Umbilical cord (tissue), 2 donors: ENCODE measurements around the gene ZNF429. TPM values are rescaled to one million over a fixed set of nuclear protein-coding genes. Genes with fewer than 3 reads are reported as not detected.
"Not testable (repeated sequence)": the region's sequence is repeated elsewhere in the genome, so short reads cannot be mapped to it uniquely, and the experiment has no call there.

ENCODE experiments used
- DNase-seq: peaks from one replicate; pipeline ENCODE4 v3.0.0-alpha.2; 2015; ENCODE audit warnings: low spot score
- total RNA-seq: library from RNA; depleted of rRNA; stranded (reverse); fragments of >200 nt; gene quantifications from one replicate; pipeline ENCODE4 v1.2.3, GENCODE V29; 2014; ENCODE audit warnings: low replicate concordance; ENCODE audit not compliant: insufficient read depth

ZNF429 gene
- total RNA-seq: 22.6 TPM

- DNase-seq: peak; percentile 99
Measured at GRCh38 chr19:21505459-21506451, at the start of gene ZNF429. Gene ZNF429 (plus strand): TSS chr19:21505602. CDS start chr19:21505772, 170 bp downstream.

DNA sequence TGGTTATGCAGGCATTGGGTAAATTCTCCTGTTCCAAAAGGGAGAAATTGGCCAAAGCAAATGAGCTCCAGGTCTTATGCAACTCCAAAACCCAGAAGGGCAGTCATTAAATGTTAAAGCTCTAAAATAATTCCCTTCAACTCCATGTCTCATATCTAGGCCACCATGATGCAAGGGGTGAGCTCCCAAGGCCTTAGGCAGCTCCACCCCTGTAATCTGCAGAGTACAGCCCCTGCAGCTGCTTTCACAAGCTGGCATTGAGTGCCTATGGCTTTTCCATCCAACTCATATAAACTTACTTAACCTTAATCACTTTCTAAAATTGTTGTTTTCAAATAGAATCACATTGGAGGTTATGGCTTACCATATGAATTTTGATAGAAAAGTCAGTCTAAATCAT lies 44.7 kb upstream of the ZNF429 start:
- DNase-seq: peak; percentile 45

GRCh38 chr19:21462540-21462939 lies 42.9 kb upstream of the ZNF429 start:
- no peak for DNase-seq

DNA sequence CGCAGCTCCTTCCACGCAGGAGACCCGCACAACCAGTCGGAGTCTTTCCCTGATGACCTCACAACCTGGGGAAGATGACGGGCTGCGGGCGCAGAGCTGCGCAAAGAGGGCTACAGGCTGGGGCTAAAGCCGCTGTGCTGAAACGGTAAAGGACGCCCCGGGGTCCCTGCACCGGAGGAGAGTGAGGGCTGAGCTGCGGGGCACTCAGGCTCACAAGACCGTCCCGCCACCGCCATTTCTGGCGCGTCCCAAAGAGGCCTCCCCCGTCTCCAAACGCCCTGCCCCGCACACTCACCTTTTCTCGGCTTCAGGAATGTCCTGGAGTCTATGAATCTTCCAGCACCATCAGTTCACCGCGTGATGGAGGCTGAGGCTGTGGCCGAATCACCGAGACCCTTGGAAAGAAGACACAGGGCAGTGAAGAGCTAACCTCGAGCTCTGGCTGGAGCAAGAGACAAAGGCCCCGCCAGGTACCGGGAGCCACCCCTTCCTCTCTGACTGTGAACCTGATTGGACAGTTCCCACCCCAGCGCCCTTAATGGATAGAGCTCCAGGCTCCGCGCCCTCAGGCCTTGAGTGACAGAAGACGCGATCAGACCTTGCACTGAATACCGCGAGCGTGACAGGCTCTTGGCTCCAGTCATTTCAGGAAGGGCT lies 41.8 kb upstream of the ZNF429 start:
- peak; percentile 80 for DNase-seq

DNA sequence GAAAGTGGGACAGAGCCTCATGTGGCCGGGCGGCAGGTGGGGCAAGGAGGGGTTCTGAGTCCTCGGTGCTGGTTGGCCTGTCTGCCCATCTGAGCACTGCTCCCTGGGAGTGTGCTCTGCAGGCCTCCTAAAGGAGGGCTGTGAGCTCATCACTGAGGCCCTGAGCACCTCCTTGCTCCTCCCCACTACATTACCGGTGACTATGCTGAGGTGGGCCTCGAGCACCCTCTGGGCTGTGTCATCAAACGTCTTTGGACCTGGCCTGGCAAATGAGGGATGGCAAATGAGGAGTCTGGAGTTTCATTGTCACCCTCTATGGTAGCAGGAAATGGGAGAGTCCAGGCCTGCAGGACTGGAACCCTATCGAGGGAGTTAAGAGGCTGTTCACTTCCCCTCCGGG lies 38.8 kb upstream of the ZNF429 start:
- DNase-seq: no peak

GRCh38 chr19:21468791-21469190 lies 36.6 kb upstream of the ZNF429 start:
- no peak for DNase-seq

DNA sequence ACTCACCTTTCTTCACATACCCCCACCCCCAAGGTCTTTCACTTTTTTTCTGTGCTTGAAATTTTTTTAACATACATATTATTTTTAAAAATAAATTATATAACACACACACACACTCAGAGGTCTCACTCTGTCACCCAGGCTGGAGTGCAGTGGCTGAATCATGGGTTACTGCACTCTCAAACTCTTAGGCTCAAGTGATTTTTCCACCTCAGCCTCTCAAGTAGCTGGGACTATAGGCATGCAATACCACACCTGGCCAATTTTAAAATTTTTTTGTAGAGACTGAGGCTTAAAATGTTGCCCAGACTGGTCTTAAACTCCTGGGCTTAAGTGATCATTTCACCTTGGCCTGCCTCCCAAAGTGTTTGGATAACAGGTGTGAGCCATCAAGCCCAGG lies 32.9 kb upstream of the ZNF429 start:
- DNase-seq: no peak

DNA sequence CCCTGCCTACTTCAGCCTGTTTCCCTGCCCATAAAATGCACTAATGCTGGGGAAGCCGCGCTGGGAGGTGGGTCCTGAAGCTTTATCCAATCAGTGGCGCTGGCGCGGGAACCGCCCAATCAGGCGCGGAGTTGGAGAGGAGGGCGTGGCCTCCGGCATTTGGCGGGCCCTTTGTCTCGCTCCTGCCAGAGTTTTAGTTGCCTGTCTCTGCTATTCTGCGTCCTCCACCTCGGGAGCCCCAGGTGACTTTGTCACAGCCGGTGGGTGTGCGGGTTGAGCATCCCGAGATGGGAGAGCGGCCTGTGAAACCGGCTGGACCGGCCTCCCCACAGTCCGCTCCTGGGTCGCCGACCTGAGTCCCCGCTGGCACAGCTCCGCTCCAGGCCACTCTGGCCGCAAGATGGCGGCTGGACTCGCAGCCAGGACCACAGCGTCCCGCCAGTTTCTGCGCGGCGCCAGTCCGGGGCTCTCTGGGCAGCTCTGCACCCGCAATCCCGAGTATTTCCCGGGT lies 30.7 kb upstream of the ZNF429 start:
- DNase-seq: peak; percentile 91

- DNase-seq: not testable (repeated sequence)
Measured at GRCh38 chr19:21482361-21482760, 23.0 kb upstream of the ZNF429 start.

GRCh38 chr19:21482863-21483276 lies 22.5 kb upstream of the ZNF429 start:
- peak; percentile 68 for DNase-seq

GRCh38 chr19:21483589-21484170 lies 21.7 kb upstream of the ZNF429 start:
- DNase-seq: no peak

DNA sequence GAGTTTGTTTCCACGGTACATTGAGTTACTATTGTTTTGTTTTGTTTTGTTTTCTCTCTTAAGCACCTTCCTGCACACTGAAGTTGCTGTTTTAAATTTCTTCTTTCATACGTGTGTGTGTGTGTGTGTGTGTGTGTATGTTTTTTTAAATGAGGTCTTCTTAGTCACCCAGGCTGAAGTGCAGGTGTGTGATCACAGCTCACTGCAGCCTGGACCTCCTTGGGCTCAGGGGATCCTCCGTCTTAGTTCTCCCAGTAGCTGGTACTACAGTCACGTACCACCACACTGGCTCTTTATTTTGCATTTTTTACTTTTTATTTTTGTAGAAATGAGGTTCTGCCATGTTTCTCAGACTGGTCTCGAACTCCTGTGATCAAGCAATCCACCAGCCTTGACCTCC lies 20.8 kb upstream of the ZNF429 start:
- DNase-seq: no peak

DNA sequence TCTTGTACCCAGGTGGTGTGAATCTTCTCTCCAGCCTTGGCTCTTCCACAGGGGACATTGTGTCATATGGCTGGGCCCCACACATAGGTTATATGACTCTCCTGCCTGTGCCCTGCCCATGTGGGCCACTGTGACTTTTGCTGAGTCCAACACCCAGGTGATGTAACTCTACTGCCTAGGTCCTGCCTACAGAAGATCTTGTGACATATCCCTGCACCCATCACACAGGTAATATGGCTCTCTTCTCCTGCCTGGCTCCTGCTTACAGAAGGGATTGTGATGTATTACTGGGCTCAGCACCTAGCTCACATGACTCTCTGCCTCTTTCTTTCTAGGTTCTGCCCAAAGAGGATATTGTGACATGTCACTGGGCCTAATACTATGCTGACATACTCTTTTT lies 19.5 kb upstream of the ZNF429 start:
- no peak for DNase-seq

DNA sequence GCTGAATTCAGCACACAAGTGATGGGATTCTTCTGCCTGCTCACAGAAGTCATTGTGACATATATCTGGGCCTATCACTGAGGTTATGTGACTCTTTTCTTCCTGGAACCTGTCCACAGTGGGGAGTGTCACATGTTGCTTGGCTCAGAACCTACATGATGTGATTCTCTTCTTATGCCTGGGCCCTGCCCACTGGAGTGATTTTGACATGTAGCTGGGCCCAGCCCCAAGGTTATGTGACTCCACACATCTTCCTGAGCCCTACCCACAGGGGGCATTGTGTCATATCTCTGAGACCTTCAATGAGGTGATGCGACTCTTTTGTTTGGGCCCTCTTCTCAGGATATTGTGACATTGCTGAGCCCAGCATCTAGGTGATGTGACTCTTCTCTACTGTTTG lies 17.4 kb upstream of the ZNF429 start:
- DNase-seq: no peak

GRCh38 chr19:21491146-21491545 lies 14.3 kb upstream of the ZNF429 start:
- no peak for DNase-seq

GRCh38 chr19:21492947-21493906 lies 12.2 kb upstream of the ZNF429 start:
- DNase-seq: no peak

GRCh38 chr19:21496876-21497275 lies 8.5 kb upstream of the ZNF429 start:
- no peak for DNase-seq

- DNase-seq: no peak
Measured at GRCh38 chr19:21498651-21499050, 6.8 kb upstream of the ZNF429 start.

GRCh38 chr19:21508198-21508597 lies 2.8 kb downstream of the ZNF429 start:
- peak; percentile 7 for DNase-seq

- not testable (repeated sequence) for DNase-seq
Measured at GRCh38 chr19:21511058-21511457, 5.7 kb downstream of the ZNF429 start.

DNA sequence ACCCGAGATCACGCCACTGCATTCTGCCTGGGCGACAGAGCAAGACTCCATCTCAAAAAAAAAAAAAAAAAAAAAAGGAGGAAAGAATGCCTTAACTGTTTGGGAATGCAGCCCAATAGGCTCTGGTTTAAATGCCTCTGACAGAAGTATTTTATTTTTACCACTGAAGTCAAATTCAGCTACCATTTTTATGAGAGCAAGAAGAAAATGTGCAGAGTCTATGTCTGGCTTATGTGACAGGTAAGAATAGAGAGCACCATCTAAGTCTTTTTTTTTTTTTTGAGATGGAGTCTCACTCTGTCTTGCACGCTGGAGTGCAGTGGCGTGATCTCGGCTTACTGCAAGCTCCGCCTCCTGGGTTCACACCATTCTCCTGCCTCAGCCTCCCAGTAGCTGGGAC lies 7.2 kb downstream of the ZNF429 start:
- peak; percentile 10 for DNase-seq
